MCF 10A (cell line): ENCODE results near the gene ARMH3. TPM values are rescaled to one million over a fixed set of nuclear protein-coding genes. Genes with fewer than 3 reads are reported as not detected.

ENCODE experiments used
- BruUV-seq: library from RNA; stranded (reverse); fragments of 400-500 nt; replicated peaks from 2 replicates; lab custom pipeline; 2021; lab: Mats Ljungman, UMichigan
- CTCF ChIA-PET: fragments of 300-600 bp; sonication (Branson Sonifier 250); formaldehyde crosslinking; extraction: SDS; loops from one replicate; lab custom pipeline; 2021; ENCODE audit warnings: antibody characterized with exemption, inconsistent platforms; lab: Yijun Ruan, JAX
- POLR2A ChIA-PET: fragments of 300-600, 350-650 bp; sonication (Branson Sonifier 250); formaldehyde crosslinking; extraction: SDS; loops from one replicate; lab custom pipeline; 2020; ENCODE audit warnings: antibody characterized with exemption, inconsistent platforms; lab: Yijun Ruan, JAX
- DNase-seq: peaks from one replicate; pipeline ENCODE4 v3.0.0-alpha.2; 2018; ENCODE audit not compliant: unreplicated experiment
- H3K27ac Mint-ChIP-seq: one replicate; pipeline ENCODE4 v1.8.0; 2022; ENCODE audit warnings: mild to moderate bottlenecking, low read depth, mixed read lengths; ENCODE audit not compliant: unreplicated experiment
- H3K27me3 Mint-ChIP-seq: one replicate; pipeline ENCODE4 v1.8.0; 2022; ENCODE audit warnings: mixed read lengths; ENCODE audit not compliant: insufficient read depth, unreplicated experiment
- H3K36me3 Mint-ChIP-seq: one replicate; pipeline ENCODE4 v1.8.0; 2022; ENCODE audit warnings: mild to moderate bottlenecking, moderate library complexity, mixed read lengths; ENCODE audit not compliant: insufficient read depth, unreplicated experiment
- H3K4me1 Mint-ChIP-seq: one replicate; pipeline ENCODE4 v1.8.0; 2022; ENCODE audit warnings: mixed read lengths; ENCODE audit not compliant: insufficient read depth, unreplicated experiment
- H3K4me3 Mint-ChIP-seq: one replicate; pipeline ENCODE4 v1.8.0; 2022; ENCODE audit warnings: mild to moderate bottlenecking, moderate library complexity, mixed read lengths; ENCODE audit not compliant: unreplicated experiment
- H3K9me3 Mint-ChIP-seq: one replicate; pipeline ENCODE4 v1.8.0; 2022; ENCODE audit warnings: mixed read lengths; ENCODE audit not compliant: unreplicated experiment
- CTCF ChIP-seq: fragments of 200-600 bp; IDR thresholded peaks from one replicate; pipeline ENCODE4 v1.8.0; 2022; ENCODE audit warnings: antibody characterized with exemption, mild to moderate bottlenecking; ENCODE audit not compliant: unreplicated experiment
- intact Hi-C: fragments of 100-400 bp; cut with micrococcal nuclease; formaldehyde crosslinking; loops from 2 replicates; pipeline ENCODE4 v1.14.1; 2022
- total RNA-seq: library from RNA; stranded (reverse); gene quantifications from 2 replicates; pipeline ENCODE4 v1.2.3, GENCODE V29; 2022

Gene ARMH3
- total RNA-seq, 1 experiment from 2014 or later = 17.6 TPM

GRCh38 chr10:101851411-101852116, 204.4 kb downstream of the ARMH3 start:
- intact Hi-C loops = no loop called here
- H3K4me3 Mint-ChIP-seq = no peak overlapping the region
- H3K27ac Mint-ChIP-seq = no peak overlapping the region
- no TSS peak for BruUV-seq
- H3K36me3 Mint-ChIP-seq = peaks cover 20% of the 10 kb centered on the region
- no peaks in the 10 kb centered on the region for H3K4me1 Mint-ChIP-seq
- CTCF ChIA-PET = interaction anchor here (0.6 to 5.4 kb wide), 4 partner anchors 10 to 152 kb away, joined by 3 to 29 read pairs (median 6); no protein-coding TSS in a partner anchor
- POLR2A ChIA-PET = interaction anchor here (1.0 to 1.2 kb wide), 2 partner anchors 9 to 823 kb away, joined by 3 to 5 read pairs; no protein-coding TSS in a partner anchor
- no peak for DNase-seq
- no peaks in the 10 kb centered on the region for H3K27me3 Mint-ChIP-seq
- no peak for TF ChIP-seq CTCF
- no peaks in the 10 kb centered on the region for H3K9me3 Mint-ChIP-seq

DNA sequence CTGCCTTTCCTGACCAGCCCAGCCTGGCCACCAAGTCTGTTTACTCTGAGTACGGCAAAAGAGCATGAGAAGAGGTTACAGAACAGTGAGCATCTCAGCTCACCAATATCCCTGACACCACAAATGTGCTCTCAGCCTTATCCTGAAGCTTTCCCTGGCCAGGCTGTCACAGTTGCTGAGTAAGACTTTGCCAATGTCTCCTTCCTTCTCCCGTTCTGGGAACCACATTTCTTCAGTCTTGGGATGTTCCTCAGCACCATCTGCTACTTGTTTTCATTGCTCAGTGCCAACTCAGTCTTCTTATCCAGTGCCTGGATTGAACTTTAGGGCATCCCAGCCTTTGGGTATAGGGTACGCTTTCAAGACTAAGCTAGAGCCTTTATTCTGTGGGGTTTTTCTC, 205.2 kb downstream of the ARMH3 start:
- POLR2A ChIA-PET = interaction anchor here (1.0 to 1.2 kb wide), 2 partner anchors 9 to 824 kb away, joined by 3 to 5 read pairs; no protein-coding TSS in a partner anchor
- H3K4me3 Mint-ChIP-seq = no peak overlapping the region
- no peak for TF ChIP-seq CTCF
- no peaks in the 10 kb centered on the region for H3K27me3 Mint-ChIP-seq
- no peaks in the 10 kb centered on the region for H3K9me3 Mint-ChIP-seq
- intact Hi-C loops = no loop called here
- H3K27ac Mint-ChIP-seq = no peak overlapping the region
- H3K36me3 Mint-ChIP-seq = peaks cover 22% of the 10 kb centered on the region
- CTCF ChIA-PET = interaction anchor here (0.6 to 5.4 kb wide), 3 partner anchors 9 to 263 kb away, joined by 3 to 29 read pairs (median 10); no protein-coding TSS in a partner anchor
- BruUV-seq = no TSS peak
- DNase-seq = no peak
- H3K4me1 Mint-ChIP-seq = no peaks in the 10 kb centered on the region

- POLR2A ChIA-PET = interaction anchor here (1.3 kb wide), 1 partner anchor 211 kb away, joined by 3 read pairs; no protein-coding TSS in a partner anchor
These were observed 207.1 kb downstream of the ARMH3 start for GRCh38 chr10:101848894-101849351.

More at GRCh38 chr10:101848894-101849351, 207.1 kb downstream of the ARMH3 start:
- CTCF ChIA-PET = interaction anchor here (1.0 to 5.4 kb wide), 6 partner anchors 8 to 224 kb away, joined by 3 to 29 read pairs (median 4); no protein-coding TSS in a partner anchor
- no peak for TF ChIP-seq CTCF
- H3K27me3 Mint-ChIP-seq = no peaks in the 10 kb centered on the region
- peaks cover 37% of the 10 kb centered on the region for H3K36me3 Mint-ChIP-seq
- intact Hi-C loops = no loop called here
- H3K27ac Mint-ChIP-seq = no peak overlapping the region
- BruUV-seq = no TSS peak
- no peak for DNase-seq
- no peak overlapping the region for H3K4me3 Mint-ChIP-seq
- H3K9me3 Mint-ChIP-seq = no peaks in the 10 kb centered on the region
- no peaks in the 10 kb centered on the region for H3K4me1 Mint-ChIP-seq
